OCI-LY1 (cell line): ENCODE measurements around the gene NLRP9.

ENCODE experiments used
- EZH2 ChIP-seq: fragments of 200-600 bp; sonication (generic), shearing (Covaris generic); IDR thresholded peaks from 2 replicates; pipeline ENCODE4 v1.8.0; 2017; ENCODE audit warnings: borderline replicate concordance, mixed run types, mild to moderate bottlenecking, antibody characterized with exemption, low read length, moderate library complexity, mixed read lengths
- TF ChIP-seq, protein P1 (sequence below): fragments of 200-600 bp; sonication (generic), shearing (Covaris generic); IDR thresholded peaks from 2 replicates; pipeline ENCODE4 v1.5.1; 2017; ENCODE audit warnings: mild to moderate bottlenecking, antibody characterized with exemption, low read length, moderate library complexity, mixed read lengths

DNA sequence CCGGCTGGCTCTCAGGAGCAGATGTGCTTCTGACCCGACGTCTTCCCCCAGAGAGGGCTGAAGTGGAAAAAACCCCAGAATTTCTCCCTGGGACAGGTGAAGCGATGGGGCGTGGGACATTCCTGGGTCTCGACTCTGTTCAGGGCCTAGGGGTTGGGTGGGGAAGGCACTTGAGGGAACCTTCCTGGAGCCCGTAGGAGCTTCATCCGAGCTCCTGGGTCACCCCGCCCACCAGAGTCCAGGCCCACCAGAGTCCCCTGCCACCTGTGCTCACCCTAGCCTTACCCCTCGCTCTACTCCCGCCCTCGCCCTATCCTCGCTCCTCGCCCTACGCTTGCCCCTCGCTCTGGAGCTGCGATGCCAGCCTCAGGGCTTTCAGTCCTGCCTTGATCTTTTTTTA is 39.9 kb downstream of the NLRP9 start:
- TF ChIP-seq, protein P1, sequence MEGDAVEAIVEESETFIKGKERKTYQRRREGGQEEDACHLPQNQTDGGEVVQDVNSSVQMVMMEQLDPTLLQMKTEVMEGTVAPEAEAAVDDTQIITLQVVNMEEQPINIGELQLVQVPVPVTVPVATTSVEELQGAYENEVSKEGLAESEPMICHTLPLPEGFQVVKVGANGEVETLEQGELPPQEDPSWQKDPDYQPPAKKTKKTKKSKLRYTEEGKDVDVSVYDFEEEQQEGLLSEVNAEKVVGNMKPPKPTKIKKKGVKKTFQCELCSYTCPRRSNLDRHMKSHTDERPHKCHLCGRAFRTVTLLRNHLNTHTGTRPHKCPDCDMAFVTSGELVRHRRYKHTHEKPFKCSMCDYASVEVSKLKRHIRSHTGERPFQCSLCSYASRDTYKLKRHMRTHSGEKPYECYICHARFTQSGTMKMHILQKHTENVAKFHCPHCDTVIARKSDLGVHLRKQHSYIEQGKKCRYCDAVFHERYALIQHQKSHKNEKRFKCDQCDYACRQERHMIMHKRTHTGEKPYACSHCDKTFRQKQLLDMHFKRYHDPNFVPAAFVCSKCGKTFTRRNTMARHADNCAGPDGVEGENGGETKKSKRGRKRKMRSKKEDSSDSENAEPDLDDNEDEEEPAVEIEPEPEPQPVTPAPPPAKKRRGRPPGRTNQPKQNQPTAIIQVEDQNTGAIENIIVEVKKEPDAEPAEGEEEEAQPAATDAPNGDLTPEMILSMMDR: no peak
- TF ChIP-seq EZH2: no peak
